Astrocyte (in vitro differentiated cells and primary cell): Measurements from ENCODE around the gene TMOD3.

ENCODE experiments used
- EZH2 ChIP-seq: IDR thresholded peaks from 2 replicates; pipeline ENCODE4 v1.6.1; 2012; ENCODE audit warnings: mild to moderate bottlenecking, low read length, inconsistent platforms; ENCODE audit not compliant: insufficient read depth
- TF ChIP-seq, protein P1 (sequence below): IDR thresholded peaks from 2 replicates; pipeline ENCODE4 v1.5.1; 2011; ENCODE audit warnings: low read depth, mild to moderate bottlenecking, inconsistent platforms, low read length, moderate library complexity; ENCODE audit not compliant: insufficient read depth

DNA sequence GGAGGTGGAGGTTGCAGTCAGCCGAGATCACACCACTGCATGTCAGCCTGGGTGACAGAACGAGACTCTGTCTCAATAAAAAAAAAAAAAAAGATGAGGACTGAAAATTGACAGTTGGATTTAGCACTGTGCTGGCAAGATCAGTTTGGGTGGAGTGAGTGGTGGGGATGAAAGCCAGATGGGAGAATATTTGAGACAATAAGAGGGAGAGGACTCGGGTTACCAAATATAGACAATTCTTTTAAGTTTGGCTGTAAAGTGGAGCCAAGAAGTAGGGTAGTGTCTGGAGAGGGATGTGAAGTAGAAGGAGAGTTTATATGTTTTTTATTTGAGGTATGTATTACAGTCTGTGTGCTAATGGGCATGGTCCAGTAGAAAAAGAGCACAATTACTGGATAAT lies 20.4 kb downstream of the TMOD3 start:
- no peak for TF ChIP-seq EZH2
- TF ChIP-seq, protein P1, sequence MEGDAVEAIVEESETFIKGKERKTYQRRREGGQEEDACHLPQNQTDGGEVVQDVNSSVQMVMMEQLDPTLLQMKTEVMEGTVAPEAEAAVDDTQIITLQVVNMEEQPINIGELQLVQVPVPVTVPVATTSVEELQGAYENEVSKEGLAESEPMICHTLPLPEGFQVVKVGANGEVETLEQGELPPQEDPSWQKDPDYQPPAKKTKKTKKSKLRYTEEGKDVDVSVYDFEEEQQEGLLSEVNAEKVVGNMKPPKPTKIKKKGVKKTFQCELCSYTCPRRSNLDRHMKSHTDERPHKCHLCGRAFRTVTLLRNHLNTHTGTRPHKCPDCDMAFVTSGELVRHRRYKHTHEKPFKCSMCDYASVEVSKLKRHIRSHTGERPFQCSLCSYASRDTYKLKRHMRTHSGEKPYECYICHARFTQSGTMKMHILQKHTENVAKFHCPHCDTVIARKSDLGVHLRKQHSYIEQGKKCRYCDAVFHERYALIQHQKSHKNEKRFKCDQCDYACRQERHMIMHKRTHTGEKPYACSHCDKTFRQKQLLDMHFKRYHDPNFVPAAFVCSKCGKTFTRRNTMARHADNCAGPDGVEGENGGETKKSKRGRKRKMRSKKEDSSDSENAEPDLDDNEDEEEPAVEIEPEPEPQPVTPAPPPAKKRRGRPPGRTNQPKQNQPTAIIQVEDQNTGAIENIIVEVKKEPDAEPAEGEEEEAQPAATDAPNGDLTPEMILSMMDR: no peak
